Measurements from ENCODE around the gene SSPN.

DNA sequence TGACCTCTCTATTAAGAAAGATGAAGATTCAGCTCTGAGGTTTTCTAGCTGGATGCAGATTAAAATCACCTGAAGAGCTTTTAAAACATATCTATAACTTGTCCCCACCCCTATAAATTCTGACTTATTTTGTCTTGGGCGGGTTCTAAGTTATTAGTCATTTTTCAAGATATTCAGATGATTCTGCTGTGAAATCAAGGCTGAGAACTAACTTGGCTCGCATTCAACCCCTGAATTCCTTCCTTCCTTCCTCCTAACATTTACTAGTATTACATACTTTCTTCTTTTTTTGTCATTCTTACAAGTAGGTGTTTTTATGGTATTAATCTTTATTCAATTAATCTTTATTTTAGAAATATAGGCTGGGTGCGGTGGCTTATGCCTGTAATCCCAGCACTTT is 55.4 kb downstream of the SSPN start:
- TF ChIP-seq POLR2A (IDR thresholded peaks at IDR 0.05; ENCODE audit: borderline replicate concordance, extremely low read depth, insufficient read depth, insufficient read length) (no peak), EZH2phosphoT487 (IDR thresholded peaks at IDR 0.05; ENCODE audit: borderline replicate concordance) (no peak), SIN3A (IDR thresholded peaks at IDR 0.05; ENCODE audit: low read depth) (no peak), JUND (IDR thresholded peaks at IDR 0.05) (no peak), EZH2 (IDR thresholded peaks at IDR 0.05) (no peak), REST (IDR thresholded peaks at IDR 0.05; ENCODE audit: low read depth) (no peak), RAD21 (IDR thresholded peaks at IDR 0.05; ENCODE audit: low read depth) (no peak), EGR1 (IDR thresholded peaks at IDR 0.05; ENCODE audit: low read depth) (no peak)
- TF ChIP-seq, protein P1, sequence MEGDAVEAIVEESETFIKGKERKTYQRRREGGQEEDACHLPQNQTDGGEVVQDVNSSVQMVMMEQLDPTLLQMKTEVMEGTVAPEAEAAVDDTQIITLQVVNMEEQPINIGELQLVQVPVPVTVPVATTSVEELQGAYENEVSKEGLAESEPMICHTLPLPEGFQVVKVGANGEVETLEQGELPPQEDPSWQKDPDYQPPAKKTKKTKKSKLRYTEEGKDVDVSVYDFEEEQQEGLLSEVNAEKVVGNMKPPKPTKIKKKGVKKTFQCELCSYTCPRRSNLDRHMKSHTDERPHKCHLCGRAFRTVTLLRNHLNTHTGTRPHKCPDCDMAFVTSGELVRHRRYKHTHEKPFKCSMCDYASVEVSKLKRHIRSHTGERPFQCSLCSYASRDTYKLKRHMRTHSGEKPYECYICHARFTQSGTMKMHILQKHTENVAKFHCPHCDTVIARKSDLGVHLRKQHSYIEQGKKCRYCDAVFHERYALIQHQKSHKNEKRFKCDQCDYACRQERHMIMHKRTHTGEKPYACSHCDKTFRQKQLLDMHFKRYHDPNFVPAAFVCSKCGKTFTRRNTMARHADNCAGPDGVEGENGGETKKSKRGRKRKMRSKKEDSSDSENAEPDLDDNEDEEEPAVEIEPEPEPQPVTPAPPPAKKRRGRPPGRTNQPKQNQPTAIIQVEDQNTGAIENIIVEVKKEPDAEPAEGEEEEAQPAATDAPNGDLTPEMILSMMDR (IDR thresholded peaks at IDR 0.05 in 2 of 3, conservative IDR thresholded peaks at IDR 0.05 in 1 of 3; ENCODE audit: borderline replicate concordance in 1 of 3, insufficient read depth in 1 of 3, low read depth in 2 of 3, low read length in 2 of 3) = no peak

All from HCT116 (cell line).